ENCODE measurements around the gene LGR4. TPM values are rescaled to one million over a fixed set of nuclear protein-coding genes. Genes with fewer than 3 reads are reported as not detected.

Gene LGR4
- total and polyA plus RNA-seq, 9 of the 15 experiments (the other 6 are each of a cell fraction or from before 2014, with no cell fraction given) = 0.94 to 10.1 (median 5.8) TPM

DNA sequence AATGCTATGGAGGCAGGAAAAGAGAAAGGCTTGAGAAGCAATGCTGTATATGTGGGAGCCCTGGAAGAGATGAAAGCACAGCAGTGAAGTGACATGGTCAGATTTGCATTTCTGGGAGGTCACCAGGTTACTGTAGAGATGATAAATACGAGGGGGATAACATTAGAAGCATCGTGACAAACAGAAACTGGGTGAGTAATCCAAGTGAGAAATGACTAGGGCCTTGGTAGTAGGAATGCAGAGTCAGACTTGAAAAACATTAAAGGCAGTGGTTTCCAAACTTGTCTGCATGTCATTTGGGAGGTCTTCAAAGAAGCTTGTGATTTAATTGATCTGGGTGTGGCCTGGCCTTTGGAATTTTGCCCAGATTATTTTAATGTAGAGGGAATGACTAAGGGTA, 153.5 kb downstream of the LGR4 start:
- no peaks in the 10 kb centered on the region for H3K27me3 ChIP-seq (ENCODE audit: control insufficient read depth in 2 of 2, insufficient read depth in 2 of 2, low read length in 2 of 2)
- BruUV-seq (replicated peaks) = no TSS peak
- FAIRE-seq (no peak), DNase-seq (ENCODE audit: extremely low read depth in 1 of 4, low spot score in 3 of 4) (no peak), ATAC-seq (no peak)
- H3K4me3 ChIP-seq = no peak overlapping the region
- H3K4me1 ChIP-seq (replicated peaks in 1 of 2; ENCODE audit: control insufficient read depth in 2 of 2, insufficient read depth in 2 of 2, low read length in 2 of 2) = 0 out of 5 replicates have a peak, but pooled peaks cover 0 to 3% of the 10 kb centered on the region in 2 experiments
- ChIA-PET POLR2A (no interaction called here), CTCF (ENCODE audit: low intra/inter-chr PET ratio) (no interaction called here)
- in situ Hi-C loops (cut with MboI) (no loop called here), intact Hi-C loops (cut with micrococcal nuclease) (no loop called here)
- H3K4me2 ChIP-seq (ENCODE audit: insufficient read depth, low read length) = no peak overlapping the region
- no peaks in the 10 kb centered on the region for H3K79me2 ChIP-seq (ENCODE audit: control insufficient read depth, insufficient read depth, low read length)
- no peaks in the 10 kb centered on the region for H4K20me1 ChIP-seq (replicated peaks; ENCODE audit: control insufficient read depth, insufficient read depth, low read length)
- TF ChIP-seq, protein P1, sequence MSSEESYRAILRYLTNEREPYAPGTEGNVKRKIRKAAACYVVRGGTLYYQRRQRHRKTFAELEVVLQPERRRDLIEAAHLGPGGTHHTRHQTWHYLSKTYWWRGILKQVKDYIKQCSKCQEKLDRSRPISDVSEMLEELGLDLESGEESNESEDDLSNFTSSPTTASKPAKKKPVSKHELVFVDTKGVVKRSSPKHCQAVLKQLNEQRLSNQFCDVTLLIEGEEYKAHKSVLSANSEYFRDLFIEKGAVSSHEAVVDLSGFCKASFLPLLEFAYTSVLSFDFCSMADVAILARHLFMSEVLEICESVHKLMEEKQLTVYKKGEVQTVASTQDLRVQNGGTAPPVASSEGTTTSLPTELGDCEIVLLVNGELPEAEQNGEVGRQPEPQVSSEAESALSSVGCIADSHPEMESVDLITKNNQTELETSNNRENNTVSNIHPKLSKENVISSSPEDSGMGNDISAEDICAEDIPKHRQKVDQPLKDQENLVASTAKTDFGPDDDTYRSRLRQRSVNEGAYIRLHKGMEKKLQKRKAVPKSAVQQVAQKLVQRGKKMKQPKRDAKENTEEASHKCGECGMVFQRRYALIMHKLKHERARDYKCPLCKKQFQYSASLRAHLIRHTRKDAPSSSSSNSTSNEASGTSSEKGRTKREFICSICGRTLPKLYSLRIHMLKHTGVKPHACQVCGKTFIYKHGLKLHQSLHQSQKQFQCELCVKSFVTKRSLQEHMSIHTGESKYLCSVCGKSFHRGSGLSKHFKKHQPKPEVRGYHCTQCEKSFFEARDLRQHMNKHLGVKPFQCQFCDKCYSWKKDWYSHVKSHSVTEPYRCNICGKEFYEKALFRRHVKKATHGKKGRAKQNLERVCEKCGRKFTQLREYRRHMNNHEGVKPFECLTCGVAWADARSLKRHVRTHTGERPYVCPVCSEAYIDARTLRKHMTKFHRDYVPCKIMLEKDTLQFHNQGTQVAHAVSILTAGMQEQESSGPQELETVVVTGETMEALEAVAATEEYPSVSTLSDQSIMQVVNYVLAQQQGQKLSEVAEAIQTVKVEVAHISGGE (CRISPR knock-in tag; IDR thresholded peaks at IDR 0.05) = no peak
- peak in 1 of 2 experiments; percentile 27; a peak in 1 of 4 replicates for TF ChIP-seq KDM1A (IDR thresholded peaks at IDR 0.05)
- 5% methylated on average over 2 of the region's 2 CpGs for WGBS (ENCODE audit: insufficient coverage, low coverage, missing lambda C conversion rate)
- H3K36me3 ChIP-seq (ENCODE audit: control insufficient read depth, insufficient read depth, low read length) = no peaks in the 10 kb centered on the region
- H3K9me1 ChIP-seq (ENCODE audit: control insufficient read depth, insufficient read depth, low read length) = no peaks in the 10 kb centered on the region
- no peaks in the 10 kb centered on the region for H3K9me3 ChIP-seq (replicated peaks; ENCODE audit: control insufficient read depth, insufficient read depth, low read depth, low read length)
- no peak overlapping the region for H3K9ac ChIP-seq (ENCODE audit: insufficient read depth in 1 of 2, low read depth in 2 of 2, low read length in 2 of 2)
- no peak overlapping the region for H3K27ac ChIP-seq (ENCODE audit: extremely low read depth, low read depth, low read length)
- no peak overlapping the region for H2AFZ ChIP-seq (ENCODE audit: low read depth, low read length)
